A172 (cell line): ENCODE results near the gene CLDN16. TPM values are rescaled to one million over a fixed set of nuclear protein-coding genes. Genes with fewer than 3 reads are reported as not detected.

ENCODE experiments used
- DNase-seq: peaks from one replicate; pipeline ENCODE4 v3.0.0-alpha.2; 2015; ENCODE audit warnings: low spot score
- total RNA-seq: library from RNA; depleted of rRNA; stranded (reverse); fragments of >200 nt; shearing (Covaris generic); gene quantifications from 2 replicates; pipeline ENCODE4 v1.2.3, GENCODE V29; 2014

The CLDN16 gene
- total RNA-seq, 1 experiment from 2014 or later: not detected

GRCh38 chr3:190378240-190378891, 9.6 kb upstream of the CLDN16 start:
- DNase-seq: peak; percentile 56

DNA sequence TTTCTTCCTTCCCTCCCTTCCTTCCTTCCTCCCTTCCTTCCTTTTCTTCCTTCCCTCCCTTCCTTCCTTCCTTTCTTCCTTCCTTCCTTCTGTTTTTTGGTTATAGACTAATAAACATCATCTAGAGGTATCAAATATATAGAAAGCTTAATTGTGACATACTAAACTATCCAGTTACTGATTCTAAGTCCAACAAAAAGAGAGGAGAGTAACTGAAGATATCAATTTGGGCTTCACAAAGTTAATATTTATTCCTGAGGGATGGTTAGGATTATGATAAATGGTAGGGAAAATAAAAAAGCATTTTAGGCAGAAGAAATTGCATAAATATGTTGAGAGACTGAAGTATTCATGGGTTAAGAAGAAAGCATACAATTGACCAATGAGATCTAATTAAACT, 7.8 kb upstream of the CLDN16 start:
- DNase-seq: no peak

DNA sequence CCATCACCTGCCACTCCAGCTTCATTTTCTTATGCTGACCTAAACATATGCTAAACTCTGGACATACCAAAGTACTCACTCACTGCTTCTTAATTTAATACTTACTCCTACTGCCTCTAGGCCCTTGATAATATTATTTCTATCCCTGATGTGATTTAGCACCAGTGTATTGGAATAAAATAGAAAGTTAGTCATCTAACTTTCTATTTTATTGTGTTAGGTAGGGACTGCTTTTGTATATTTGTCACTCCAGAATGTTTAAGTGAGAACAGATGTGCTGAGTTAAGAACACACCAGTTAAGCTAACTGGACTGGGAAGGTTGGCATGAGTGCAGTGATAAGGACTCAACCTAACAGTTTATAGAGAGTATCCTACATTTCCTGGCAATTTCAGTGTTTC, 6.5 kb upstream of the CLDN16 start:
- no peak for DNase-seq

GRCh38 chr3:190382082-190382481, 5.9 kb upstream of the CLDN16 start:
- peak; percentile 48 for DNase-seq

- DNase-seq: peak; percentile 50
Observed at GRCh38 chr3:190384309-190384756, 3.6 kb upstream of the CLDN16 start.

- peak; percentile 89 for DNase-seq
Observed at GRCh38 chr3:190385731-190386688, 2.0 kb upstream of the CLDN16 start.

DNA sequence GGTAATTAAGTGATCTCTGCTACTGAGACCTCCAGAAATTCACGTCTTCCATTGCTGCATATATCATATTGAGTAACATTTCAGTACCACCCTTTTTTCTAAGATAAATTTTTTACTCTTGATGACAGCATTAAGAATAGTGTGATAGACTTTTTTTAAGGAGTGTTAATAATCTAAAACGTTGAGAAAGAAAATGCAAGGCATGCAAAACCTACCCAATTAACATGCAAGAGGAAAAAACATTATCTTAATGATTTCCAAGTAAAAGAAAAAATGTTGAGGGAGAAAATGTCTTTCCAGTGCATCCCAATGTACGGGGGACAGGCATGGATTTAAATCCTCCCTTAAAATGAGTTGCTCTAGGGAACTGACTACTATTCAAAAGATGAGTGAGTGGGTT, 740 bp downstream of the CLDN16 start:
- no peak for DNase-seq

DNA sequence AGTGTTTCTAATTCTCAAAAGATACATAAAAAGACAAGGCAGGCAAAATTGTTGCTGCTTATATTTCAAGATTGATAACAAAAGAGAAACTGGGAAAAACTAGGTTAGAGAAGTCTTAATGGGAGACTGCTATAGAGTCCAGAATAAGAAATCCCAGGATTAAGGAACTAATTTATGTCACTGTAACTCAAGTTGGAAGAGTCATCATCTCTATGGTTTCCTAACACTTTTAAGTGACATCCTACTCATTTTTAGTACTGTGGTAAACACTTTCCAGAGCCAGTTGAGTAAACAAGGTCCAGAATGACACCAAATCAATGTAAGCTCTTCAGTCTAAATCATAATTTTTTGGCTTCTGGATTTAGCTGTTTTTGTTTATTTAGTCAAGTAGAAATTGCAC, 8.0 kb downstream of the CLDN16 start:
- no peak for DNase-seq

DNA sequence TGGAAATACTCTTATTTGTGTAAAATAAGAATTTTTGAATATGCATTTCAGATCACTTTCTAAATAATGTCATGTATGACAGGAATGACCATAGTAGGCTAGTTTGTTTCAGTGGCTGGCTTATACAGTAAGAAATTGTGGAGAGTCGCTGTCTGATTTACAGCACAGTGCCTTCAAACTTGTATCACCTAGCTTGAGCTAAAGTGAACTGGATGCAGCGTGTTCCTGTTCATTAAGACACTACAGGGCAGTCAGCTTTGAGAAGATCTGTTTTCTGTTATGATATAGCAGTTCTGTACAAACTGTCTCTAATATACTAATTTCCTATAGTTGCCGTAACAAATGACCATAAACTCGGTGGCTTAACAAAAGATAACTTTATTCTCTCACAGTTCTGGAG, 9.9 kb downstream of the CLDN16 start:
- DNase-seq: no peak

DNA sequence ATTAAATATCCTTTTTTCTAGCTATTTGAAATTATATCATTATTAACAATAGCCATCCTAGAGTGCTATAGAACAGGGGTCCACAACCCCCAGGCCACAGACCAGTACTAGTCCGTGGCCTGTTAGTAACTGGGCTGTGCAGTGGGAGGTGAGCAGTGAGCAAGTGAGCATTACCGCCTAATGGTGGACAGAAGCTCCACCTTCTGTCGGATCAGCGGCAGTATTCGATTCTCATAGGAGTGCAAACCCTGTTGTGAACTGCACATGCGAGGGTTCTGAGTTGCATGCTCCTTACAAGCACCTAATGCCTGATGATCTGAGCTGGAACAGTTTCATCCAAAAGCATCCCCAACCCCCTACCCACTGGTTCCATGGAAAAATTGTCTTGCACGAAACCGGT, 11.7 kb downstream of the CLDN16 start:
- DNase-seq: no peak

GRCh38 chr3:190401963-190402362, 14.0 kb downstream of the CLDN16 start:
- DNase-seq: no peak

DNA sequence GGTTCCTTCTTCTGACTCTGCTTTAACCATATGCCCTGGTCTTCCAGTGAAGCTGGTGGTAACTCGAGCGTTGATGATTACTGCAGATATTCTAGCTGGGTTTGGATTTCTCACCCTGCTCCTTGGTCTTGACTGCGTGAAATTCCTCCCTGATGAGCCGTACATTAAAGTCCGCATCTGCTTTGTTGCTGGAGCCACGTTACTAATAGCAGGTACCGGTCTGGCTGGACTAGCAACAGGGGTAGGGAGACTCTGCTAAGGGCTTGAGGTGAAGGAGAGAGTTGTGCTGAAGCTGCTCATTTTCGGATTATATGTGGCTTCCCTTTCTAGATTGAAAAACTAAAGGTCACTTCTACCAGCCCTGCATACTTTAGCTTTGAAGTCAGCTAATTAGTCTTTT, 16.8 kb downstream of the CLDN16 start:
- no peak for DNase-seq

DNA sequence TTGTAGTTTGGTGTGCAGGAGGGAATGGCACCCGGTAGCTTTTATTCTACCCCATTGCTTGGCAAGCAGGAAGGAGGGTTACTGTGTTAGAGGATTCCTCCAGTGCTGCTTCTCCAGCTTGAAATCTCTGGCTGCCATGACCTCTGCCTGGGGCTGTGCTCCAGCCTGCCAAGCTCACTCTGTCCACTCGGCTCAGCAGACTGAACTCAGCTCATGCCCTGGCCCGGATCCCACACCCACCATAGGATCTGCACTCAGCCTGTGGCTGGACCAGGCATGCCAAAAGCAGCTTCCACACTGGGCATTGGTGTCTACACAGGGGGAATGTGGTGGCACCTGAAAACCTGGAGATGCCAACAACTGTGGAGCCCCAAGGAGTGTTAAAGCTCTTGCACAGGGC, 26.3 kb downstream of the CLDN16 start:
- DNase-seq: no peak

GRCh38 chr3:190424108-190424477, 36.1 kb downstream of the CLDN16 start:
- DNase-seq: no peak

DNA sequence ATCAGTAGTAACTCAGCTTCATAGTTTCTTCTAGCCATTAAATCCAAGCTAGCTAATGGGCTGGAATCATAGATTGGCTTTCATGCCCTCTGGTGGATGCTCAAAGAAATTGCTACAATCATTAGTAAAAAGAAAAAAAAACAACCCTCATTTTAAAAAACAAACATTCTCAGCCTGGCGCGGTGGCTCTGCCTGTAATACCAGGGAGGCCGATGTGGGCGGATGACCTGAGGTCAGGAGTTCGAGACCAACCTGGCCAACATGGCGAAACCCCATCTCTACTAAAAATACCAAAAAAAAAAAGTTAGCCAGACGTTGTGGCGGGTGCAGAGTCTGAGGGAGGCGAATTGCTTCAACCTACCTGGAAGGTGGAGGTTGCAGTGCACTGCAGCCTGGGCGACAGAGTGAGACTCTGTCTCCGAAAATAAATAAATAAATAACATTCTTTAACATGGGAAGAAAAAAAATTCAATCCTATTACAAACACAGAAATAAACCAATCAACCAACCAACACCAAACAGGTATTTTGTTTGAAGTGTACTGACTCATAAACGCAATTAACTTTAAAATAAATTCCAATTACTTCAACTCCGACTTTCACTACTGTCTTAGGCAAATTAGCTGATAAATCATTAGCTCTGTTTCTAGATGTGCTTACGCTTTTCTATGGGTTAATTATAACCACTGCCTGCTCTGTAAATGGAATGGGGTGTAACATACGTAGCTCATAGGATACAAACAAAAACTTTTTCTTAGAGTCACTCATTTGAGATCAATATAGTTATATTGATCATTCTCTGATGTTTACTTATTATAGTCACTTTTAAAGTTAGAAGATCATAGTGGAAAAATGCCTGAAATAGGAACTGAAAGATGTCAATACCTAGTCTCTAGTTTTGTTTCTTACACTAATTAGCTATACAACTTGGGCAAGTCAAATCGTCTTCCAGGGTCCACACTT, 36.8 kb downstream of the CLDN16 start:
- peak; percentile 87 for DNase-seq

DNA sequence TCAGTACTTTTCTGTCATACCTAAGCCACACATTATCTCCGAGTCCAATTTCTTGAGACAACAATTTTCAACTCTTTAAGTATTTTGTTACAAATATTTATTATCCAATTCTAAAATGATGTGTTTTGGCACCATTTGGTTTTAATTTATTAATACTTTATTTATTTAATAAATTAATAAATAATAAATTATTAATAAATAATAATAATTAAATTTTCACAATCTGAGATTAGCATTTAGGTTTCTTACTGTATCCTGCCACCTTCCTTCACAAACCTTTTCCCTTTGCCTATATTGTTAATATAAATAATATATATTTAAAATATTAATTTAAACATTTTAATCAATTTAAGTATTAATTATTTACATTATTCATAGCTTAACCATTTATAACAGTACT, 37.9 kb downstream of the CLDN16 start:
- no peak for DNase-seq

DNA sequence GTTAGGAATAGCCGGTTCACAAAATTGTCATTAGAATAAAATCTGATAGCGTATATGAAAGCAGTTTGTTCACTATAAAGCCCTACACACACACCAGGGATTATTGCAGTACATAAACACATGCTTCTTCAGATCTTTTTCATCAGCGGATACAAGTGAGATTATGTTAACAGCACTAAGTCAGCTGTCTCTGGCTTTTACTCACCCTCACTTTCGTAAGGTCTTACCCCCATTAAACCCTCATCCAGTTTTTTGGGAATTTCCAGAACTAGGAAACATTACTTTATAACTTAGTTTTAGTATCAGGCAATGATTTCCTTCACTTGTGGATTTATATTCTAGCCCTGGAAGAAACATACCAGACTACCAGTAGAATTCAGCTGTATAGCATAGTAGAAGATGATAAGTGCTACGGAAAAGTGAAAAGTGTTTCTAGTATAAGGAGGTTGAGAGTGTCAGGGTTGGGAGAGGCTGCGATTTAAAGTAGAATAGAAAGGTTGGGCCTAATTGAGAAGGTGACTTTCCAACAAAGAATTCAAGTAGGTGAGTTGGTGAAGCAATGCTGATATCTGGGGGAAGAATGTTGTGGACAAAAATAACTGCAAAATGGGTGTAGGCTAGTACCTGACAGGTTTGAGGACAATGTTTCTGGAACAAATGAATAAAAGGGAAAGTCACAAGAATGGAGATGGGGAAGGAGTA, 39.0 kb downstream of the CLDN16 start:
- DNase-seq: no peak

- DNase-seq: no peak
Observed at GRCh38 chr3:190429681-190430080, 41.7 kb downstream of the CLDN16 start.

DNA sequence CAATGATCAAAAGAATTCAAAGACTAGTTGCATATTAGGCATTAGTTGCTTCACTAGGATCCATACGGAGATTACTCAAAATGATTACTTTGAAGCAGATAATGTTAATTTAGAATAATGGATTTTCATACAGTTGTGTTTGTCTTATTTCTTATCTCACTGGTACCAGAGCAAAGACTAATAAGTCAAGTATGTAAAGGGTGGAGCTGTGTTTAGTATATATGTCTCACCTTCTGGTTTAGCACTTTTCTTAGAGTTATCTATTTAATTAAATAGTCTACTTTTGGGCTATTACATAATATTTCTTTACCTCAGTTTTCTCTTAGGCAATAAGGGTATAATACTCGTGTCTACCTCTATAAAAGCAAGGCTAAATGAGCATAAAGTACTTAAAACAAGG, 42.9 kb downstream of the CLDN16 start:
- no peak for DNase-seq

DNA sequence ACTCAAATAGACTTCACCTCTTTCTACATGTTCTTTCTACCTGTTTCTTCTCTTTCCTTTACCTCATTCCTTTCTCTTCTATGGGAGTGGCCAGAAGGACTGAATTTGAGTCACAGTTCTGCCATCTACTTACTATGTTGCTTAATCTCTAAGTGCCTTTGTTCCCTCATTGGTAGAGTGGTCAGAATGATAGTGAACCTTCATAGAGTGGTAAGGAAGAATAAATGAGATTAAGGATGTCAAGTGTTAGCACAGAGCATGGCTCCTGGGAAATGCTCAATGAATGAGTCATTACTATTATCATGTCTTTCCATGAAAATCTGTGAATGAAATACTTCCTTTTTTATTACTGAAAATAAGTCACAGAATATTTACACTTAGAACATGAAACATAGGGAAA, 44.3 kb downstream of the CLDN16 start:
- DNase-seq: peak; percentile 37

DNA sequence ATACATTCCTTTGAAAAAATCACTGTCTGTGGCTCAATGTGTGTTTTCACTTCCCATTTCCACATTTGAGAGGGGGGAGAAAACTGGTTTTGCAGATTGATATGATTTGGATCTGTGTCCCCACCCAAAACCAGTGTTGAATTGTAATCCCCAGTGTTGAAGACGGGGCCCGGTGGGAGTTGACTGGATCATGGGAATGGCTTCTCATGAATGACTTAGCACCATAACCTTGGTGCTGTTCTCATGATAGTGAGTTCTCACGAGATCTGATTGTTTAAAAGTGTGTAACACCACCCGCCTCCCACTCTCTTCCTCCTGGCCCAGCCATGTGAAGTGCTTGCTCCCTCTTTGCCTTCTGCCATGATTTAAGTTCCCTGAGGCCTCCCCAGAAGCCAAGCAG, 45.7 kb downstream of the CLDN16 start:
- no peak for DNase-seq
